AG04450 (cell line): ENCODE results near the gene GMIP. TPM values are rescaled to one million over a fixed set of nuclear protein-coding genes. Genes with fewer than 3 reads are reported as not detected.

ENCODE experiments used
- CTCF ChIA-PET: fragments of 300-600, 350-600 bp; formaldehyde crosslinking; extraction: SDS; loops from one replicate; lab custom pipeline; 2022; ENCODE audit warnings: antibody characterized with exemption, inconsistent platforms; lab: Charles Lee
- POLR2A ChIA-PET: fragments of 350-600 bp; formaldehyde crosslinking; extraction: SDS; loops from one replicate; lab custom pipeline; 2021; ENCODE audit warnings: antibody characterized with exemption, inconsistent platforms; lab: Yijun Ruan, JAX
- DNase-seq: peaks from one replicate; pipeline ENCODE4 v3.0.0-alpha.2; 2011; ENCODE audit warnings: low read depth, low spot score
- H3K27ac ChIP-seq: one replicate; pipeline ENCODE4 v1.5.1; 2012; ENCODE audit warnings: low read depth, low read length, control low read depth
- H3K27me3 ChIP-seq: one replicate; pipeline ENCODE4 v1.6.0; 2012; ENCODE audit warnings: low read length; ENCODE audit not compliant: control insufficient read depth, insufficient read depth
- H3K4me3 ChIP-seq: 2 replicates; pipeline ENCODE4 v1.5.1; 2011; ENCODE audit warnings: mild to moderate bottlenecking, low read depth, low read length, control low read depth
- H3K9me3 ChIP-seq: 2 replicates; pipeline ENCODE4 v1.5.1; 2012; ENCODE audit warnings: low read length; ENCODE audit not compliant: control insufficient read depth, insufficient read depth
- polyA plus RNA-seq: library from polyadenylated mRNA; depleted of rRNA; stranded (reverse); fragments of >200 nt; gene quantifications from 2 replicates; pipeline ENCODE4 v1.2.3, GENCODE V29; 2011
- TF ChIP-seq, protein P1 (sequence below): IDR thresholded peaks from 2 replicates; pipeline ENCODE4 v1.5.1; 2011; ENCODE audit warnings: low read depth, low read length, control low read depth, inconsistent platforms

Gene GMIP
- polyA plus RNA-seq, 1 experiment: 3.1 TPM

DNA sequence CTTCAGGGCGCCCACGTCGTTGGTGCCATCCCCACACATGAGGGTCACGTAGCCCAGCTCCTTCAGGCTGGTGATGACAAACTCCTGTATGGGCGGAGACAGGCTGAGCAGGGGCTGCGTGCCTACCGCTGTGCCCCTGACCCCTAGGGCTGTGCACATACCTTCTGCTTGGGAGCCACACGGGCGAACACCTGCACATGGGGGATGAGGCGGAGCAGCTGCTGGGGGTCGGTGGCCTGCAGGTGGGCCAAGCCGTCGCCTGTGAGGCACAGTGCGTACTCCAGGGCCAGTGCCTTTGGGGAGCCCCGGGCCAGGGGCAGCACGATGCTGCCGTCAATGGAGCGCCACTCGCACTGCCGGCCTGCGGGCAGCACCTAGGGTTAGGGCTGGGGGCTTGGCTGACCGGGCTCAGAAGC lies 6.1 kb upstream of the GMIP start:
- ChIA-PET POLR2A (no interaction called here), CTCF (interaction anchor here (0.8 to 2.0 kb wide), 2 partner anchors 97 to 117 kb away, joined by 3 to 12 read pairs; no protein-coding TSS in a partner anchor)

DNA sequence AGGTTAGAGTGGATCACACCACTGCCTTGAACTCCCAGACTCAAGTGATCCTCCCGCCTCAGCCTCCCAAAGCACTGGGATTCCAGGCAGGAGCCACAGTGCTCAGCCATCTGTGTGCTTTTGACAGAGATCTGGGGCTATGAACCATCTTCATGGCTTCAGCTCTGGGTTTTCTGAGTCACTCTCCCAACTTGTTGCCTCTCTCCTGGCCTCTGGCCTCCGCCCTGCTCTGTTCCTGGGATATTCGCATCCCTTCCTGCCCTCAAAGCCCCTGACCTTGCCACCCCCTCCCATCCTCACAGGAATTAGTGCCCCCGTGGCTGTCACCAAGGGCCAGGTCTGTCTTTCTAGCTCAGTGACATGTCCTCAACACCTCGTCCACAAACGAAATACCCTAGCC lies 5.7 kb upstream of the GMIP start:
- ChIA-PET POLR2A (no interaction called here), CTCF (interaction anchor here (0.8 to 2.0 kb wide), 2 partner anchors 97 to 117 kb away, joined by 3 to 12 read pairs; no protein-coding TSS in a partner anchor)
- no peak for DNase-seq

More for the DNA sequence above, 6.1 kb upstream of the GMIP start:
- H3K27ac ChIP-seq: no peak overlapping the region
- H3K27me3 ChIP-seq: no peaks in the 10 kb centered on the region
- H3K4me3 ChIP-seq: no peak overlapping the region
- DNase-seq: no peak
- TF ChIP-seq, protein P1, sequence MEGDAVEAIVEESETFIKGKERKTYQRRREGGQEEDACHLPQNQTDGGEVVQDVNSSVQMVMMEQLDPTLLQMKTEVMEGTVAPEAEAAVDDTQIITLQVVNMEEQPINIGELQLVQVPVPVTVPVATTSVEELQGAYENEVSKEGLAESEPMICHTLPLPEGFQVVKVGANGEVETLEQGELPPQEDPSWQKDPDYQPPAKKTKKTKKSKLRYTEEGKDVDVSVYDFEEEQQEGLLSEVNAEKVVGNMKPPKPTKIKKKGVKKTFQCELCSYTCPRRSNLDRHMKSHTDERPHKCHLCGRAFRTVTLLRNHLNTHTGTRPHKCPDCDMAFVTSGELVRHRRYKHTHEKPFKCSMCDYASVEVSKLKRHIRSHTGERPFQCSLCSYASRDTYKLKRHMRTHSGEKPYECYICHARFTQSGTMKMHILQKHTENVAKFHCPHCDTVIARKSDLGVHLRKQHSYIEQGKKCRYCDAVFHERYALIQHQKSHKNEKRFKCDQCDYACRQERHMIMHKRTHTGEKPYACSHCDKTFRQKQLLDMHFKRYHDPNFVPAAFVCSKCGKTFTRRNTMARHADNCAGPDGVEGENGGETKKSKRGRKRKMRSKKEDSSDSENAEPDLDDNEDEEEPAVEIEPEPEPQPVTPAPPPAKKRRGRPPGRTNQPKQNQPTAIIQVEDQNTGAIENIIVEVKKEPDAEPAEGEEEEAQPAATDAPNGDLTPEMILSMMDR: no peak
- no peaks in the 10 kb centered on the region for H3K9me3 ChIP-seq

DNA sequence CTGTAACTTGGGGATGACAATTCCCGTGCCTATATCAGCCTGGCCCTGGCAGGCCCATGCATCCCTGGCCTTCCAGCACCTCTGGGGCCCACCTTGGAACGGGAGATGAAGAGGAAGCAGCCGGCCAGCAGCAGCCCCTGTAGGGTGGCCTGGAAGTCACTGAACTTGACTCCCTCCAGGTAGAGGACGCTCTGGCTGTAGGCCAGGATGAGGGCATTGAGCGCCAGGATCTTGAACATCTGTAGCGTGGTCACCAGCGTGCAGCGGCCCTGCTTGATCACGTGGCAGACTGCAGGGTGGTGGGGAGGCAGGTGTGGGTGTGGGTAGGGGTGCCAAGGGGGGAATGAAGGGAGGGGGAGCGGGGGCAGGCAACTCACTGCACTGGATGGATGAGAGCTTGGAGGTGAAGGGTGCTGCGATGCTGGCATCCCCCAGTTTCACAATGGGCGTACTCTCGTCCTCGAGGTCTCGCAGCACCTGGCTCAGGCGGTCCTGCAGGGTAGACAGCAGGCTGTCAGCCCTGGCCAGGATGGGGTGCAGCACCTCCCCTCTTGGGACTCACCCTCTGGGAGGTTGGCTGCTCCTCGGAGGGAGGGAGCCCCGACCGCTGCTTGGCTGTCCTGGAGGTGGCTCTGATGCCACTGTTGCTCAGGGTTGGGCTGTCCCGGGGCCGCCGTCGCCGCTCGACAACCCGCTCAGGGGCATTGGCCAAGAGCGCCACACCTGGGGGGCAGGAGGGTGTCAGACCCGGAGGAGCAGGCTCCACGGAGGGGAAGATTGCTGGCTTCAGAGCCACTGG lies 3.8 kb upstream of the GMIP start:
- Histone ChIP-seq H3K4me3 (no peak overlapping the region), H3K27ac (no peak overlapping the region), H3K27me3 (no peaks in the 10 kb centered on the region), H3K9me3 (no peaks in the 10 kb centered on the region)
- ChIA-PET CTCF (no interaction called here), POLR2A (no interaction called here)
- TF ChIP-seq, protein P1: no peak
- no peak for DNase-seq

More for the DNA sequence above, 5.7 kb upstream of the GMIP start:
- Histone ChIP-seq H3K27me3 (no peaks in the 10 kb centered on the region), H3K27ac (no peak overlapping the region), H3K9me3 (no peaks in the 10 kb centered on the region), H3K4me3 (no peak overlapping the region)
- TF ChIP-seq, protein P1: no peak

DNA sequence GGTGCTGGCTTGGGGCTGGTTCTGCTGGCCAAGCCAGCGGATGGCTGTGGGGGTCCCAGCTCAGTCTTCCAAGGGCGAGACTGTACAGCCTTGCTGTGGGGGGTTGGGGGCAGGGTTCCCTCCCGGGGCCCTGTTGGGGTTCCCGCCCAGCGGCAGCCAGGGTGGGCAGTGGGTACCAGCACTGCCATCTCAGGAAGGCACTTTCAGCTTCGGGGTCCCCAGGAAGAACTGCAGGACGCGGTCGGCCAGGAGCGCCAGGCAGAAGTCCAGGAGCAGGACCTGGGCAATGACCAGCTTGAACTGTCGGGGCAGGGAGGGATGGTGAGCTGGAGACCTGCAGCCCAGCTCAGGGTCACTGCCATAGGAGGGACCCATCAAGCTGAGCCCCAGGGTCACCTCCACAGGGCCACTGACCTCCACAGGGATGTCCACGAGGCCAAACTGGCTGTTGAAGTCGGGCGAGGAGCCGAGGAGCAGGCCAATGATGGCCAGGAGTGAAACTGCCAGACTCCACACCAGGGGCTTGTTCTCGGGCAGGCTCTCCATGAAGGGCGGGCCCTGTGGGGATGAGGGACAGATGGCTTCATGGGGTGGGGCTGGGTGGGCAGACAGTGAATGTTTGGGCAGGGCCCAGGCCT lies 1.9 kb upstream of the GMIP start:
- TF ChIP-seq, protein P1: no peak
- POLR2A ChIA-PET: no interaction called here
- no peak overlapping the region for H3K27ac ChIP-seq
- CTCF ChIA-PET: interaction anchor here (1.9 to 3.1 kb wide), 3 partner anchors 17 to 114 kb away, joined by 6 to 94 read pairs (median 7); partner anchors contain the start of gene YJEFN3
- H3K27me3 ChIP-seq: no peaks in the 10 kb centered on the region
- no peaks in the 10 kb centered on the region for H3K9me3 ChIP-seq
- no peak overlapping the region for H3K4me3 ChIP-seq
- no peak for DNase-seq
